GM19025 (cell line): ENCODE results near the gene OR2V2.
"Not testable (repeated sequence)": the region's sequence is repeated elsewhere in the genome, so short reads cannot be mapped to it uniquely, and the experiment has no call there.

ENCODE experiments used
- ATAC-seq: cut with Tn5 transposase; IDR thresholded peaks from one replicate; pipeline ENCODE4 v1.9.1; 2021; ENCODE audit warnings: mild to moderate bottlenecking, low read depth, moderate library complexity; ENCODE audit not compliant: unreplicated experiment

The OR2V2 gene, protein sequence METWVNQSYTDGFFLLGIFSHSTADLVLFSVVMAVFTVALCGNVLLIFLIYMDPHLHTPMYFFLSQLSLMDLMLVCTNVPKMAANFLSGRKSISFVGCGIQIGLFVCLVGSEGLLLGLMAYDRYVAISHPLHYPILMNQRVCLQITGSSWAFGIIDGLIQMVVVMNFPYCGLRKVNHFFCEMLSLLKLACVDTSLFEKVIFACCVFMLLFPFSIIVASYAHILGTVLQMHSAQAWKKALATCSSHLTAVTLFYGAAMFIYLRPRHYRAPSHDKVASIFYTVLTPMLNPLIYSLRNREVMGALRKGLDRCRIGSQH

DNA sequence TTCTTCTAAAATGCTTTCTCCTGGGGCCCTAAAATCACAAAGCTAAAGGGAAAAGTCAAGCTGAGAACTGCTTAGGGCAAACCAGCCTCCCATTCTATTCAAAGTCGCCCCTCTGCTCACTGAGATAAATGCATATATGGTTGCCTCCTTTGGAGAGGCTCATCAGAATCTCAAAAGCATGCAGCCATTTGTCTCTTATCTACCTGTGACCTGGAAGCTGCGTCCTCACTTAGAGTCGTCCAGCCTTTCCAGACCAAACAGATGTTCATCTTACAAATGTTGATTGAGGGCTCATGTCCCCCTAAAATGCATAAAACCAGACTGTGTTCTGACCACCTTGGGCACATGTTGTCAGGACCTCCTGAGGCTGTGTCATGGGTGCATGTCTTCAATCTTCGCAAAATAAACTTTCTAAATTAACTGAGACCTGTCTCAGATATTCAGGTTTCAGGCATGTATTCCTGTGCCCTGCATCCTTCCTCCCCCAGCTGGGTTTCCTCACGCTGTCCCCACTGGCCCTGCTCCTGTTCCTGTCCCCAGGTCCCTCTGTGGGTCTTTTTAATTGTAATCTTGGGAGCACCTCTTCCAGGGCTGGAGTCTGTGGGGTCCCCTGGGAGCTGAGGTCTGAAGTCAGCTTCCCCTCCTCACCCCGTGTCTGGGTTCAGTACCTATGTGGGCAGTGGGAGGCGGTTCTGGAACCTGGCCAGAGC is at the start of gene OR2V2:
OR2V2 (plus strand) TSS at position 660 of the 710 bp plus-strand sequence. CDS start 7,357 bp downstream, outside the sequence.
- ATAC-seq: not testable (repeated sequence)

DNA sequence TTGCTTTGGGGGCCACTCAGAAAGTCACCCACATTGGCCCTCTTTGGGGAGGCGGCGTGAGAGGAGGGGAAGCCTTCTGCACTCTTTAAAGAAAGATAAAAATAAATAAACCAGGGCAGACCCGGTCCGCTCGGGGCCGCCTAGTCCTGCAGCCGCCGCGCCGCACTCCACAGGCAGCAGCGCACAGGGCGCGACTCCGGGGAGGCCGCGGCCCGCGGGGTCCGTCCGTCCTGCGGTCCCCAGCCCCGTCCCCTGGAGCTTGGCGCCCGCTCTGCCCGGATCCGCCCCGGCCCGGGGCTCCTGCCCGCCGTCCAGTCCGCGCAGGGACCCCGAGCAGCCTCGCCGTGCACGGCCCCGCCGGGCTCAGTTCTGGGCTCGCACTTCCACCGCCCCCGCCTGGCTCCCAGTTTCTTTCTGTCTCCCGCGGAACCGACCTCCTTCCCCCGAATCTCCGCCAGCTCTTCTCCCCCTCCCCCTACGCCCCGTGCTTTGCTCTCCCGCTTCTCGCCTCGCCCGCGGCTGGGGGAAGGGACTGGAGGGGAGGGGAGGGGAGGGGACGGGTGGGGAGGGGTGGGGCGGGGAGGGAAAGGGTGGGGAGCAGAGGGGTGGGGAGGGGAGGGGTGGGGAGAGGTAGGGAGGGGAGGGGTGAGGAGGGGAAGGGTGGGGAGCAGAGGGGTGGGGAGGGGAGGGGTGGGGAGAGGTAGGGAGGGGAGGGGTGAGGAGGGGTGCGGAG is 49.5 kb upstream of the OR2V2 start:
- ATAC-seq: not testable (repeated sequence)

DNA sequence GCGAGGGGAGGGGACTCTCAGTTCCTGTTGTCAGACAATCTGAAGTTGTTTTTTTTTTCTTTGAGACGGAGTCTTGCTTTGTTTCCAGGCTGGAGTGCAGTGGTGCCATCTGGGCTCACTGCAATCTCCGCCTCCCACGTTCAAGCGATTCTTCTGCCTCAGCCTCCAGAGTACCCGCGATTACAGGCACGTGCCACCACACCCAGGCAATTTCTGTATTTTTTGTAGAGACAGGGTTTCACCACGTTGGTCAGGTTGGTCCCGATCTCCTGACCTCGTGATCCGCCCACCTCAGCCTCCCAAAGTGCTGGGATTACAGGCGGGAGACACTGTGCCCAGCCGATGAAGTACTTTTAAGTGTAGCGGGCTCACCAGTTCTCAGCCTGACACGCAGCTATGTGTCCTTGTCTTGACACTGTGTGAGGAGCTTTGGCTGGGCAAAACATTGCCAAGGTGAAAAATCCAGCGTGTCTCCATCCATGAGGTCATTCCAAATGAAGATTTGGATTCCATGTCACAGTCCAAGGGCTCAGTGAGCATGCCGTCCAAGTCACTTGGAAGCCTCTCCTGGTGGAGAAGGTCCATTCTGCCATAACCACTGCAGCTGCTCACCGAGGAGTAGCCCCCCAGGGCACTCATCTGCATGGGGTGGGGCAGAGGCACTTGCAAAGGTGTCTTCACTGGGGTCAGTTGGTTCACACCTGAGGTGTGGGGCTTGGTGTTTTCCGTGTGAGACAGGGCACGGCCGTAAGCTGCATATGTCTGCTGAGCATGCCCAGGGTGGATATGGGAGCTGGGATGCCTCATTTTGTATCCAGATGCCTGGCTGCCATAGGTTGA is 48.4 kb upstream of the OR2V2 start:
- no peak for ATAC-seq

DNA sequence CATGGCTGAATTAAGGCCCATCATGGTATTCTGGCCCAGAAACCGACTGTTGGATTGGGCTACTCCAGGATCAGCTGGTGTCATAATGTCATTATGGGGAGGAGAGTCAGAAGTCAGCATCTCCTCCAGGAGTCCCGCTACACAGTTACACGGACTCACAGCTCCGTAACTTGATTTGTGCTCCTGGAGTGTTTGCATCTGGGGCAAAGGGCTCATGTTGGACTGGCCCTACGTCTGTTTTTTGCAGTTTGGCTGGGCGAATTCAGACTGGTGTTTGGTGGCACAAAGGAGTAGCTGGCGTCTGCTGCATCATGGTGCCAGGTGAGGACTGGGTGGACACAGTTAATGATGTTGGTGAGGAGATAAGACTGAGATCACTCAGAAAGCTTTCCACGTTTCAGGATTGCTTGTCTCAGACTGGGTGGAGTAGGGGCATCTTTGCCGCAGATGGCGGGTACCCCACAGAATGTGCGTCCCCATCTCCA is 47.7 kb upstream of the OR2V2 start:
- no peak for ATAC-seq

DNA sequence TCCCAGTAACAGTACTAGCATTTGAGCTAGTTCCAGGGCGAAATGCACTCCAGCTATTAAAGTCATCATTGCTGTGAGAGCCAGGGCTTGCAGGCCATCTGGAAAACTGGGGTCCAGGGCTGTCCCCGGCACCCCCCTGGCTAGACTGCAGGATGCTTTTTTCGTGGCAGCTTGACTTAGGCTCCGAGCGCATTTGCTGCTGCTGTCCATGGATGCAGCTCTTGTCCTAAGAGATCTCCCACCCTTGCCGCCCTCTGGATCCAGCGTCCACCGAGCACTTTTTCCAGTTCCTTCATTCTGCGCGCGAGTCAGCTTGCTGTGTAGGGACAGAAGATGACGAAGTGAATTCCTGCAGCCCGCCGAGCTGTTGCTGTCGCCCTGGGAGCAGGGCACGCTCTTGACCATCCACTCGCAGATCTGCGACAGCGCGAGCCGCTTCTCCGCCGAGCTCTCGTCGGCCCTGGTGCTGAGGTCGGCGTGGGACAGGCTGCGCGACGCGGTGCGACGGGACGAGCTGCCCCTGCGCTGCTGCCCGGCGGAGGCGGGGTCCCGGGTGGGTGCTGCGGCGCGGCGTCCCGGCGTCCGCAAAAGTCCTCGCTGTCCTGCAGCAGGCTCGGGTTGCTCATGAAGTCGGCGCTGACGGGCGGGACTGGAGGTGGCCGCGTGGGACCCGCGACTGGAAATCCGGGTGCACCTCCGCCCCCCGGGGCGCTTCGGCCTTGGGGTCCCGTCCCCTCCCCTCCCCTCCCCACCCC is 47.1 kb upstream of the OR2V2 start:
- ATAC-seq: no peak

DNA sequence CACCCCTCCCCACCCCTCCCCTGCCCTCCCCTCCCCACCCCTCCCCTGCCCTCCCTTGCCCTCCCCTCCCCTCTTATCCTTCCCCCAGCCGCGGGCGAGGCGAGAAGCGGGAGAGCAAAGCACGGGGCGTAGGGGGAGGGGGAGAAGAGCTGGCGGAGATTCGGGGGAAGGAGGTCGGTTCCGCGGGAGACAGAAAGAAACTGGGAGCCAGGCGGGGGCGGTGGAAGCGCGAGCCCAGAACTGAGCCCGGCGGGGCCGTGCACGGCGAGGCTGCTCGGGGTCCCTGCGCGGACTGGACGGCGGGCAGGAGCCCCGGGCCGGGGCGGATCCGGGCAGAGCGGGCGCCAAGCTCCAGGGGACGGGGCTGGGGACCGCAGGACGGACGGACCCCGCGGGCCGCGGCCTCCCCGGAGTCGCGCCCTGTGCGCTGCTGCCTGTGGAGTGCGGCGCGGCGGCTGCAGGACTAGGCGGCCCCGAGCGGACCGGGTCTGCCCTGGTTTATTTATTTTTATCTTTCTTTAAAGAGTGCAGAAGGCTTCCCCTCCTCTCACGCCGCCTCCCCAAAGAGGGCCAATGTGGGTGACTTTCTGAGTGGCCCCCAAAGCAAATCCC is 46.2 kb upstream of the OR2V2 start:
- ATAC-seq: not testable (repeated sequence)

DNA sequence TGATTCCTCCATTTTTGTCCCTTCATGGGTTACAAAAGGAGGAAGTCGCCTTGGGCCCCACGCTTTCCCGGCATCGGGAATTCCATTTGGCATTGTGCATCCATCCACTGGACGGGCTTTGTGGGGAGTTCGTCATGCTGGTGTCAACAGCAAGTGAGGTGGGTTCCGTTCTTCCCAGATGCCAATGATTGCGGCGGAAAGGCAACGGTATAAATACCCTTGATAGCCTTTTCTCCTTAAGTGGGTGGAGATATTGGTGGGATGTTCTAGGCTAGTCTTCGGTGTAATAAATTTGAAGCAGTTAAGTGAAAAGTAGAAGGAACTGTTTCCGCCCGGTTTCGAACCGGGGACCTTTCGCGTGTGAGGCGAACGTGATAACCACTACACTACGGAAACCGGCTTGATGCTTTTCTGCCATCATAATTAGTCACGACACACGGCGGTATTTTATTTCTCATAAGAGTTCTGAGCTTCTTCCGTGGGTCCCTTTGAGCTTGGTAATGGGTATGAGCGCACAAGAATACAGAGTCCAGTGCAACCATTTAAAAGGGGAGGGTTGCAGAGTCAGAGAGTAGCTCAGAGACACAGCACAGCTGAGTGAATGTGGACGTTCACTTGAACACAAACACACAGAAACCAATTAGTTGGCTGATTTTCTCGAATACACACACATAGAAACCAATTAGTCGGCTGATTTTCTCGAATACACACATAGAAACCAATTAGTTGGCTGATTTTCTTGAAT is 45.3 kb upstream of the OR2V2 start:
- ATAC-seq: not testable (repeated sequence)

DNA sequence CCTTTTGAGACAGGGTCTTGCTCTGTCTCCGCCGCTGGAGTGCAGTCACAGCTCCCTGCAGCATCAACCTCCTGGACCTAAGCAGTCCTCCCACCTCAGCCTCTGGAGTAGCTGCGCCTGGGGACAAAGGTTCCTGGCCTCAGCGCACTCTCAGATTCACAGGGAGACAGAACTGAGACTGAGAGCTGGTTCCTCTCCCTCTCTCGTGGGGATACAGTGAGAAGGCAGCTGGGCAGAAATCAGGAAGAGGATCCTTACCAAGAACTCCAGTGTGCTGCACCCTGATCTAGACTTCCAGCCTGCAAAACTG is 43.2 kb upstream of the OR2V2 start:
- ATAC-seq: not testable (repeated sequence)

DNA sequence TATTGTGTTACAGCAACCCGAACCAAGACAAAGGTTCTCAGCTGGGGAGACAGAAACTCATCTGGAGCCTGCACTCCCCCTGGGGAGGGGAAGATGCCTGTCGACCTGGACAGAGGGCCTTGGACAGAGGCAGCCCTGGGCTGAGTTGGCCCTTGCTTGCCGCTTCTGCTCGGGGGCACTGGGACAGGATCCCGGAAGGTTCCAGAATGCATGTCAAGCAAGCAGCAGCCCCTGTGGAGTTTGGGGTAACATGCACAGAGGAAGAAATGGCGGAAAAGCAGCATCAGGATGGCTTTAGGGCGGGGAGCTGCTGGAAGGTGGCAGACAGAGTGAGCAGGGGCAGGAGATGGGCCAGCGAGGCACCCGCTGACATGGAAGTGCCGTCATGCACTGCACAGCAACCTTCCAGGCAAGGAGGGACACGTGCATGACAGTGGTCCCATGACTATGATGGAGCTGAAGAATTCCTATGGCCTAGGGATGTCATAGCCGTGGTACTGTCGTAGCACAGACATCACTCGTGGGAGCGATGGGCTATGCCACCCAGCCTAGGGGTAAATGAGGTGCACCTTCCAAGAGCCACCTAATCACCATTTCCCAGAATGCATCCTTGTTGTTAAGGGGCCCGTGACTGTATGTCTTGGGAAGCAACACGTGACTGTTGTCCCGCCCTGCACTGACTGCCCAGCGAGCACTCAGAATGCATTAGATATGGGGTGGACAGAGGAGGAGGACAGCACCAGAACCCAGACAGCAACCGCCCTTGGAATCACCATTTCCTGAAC is 42.6 kb upstream of the OR2V2 start:
- ATAC-seq: not testable (repeated sequence)

DNA sequence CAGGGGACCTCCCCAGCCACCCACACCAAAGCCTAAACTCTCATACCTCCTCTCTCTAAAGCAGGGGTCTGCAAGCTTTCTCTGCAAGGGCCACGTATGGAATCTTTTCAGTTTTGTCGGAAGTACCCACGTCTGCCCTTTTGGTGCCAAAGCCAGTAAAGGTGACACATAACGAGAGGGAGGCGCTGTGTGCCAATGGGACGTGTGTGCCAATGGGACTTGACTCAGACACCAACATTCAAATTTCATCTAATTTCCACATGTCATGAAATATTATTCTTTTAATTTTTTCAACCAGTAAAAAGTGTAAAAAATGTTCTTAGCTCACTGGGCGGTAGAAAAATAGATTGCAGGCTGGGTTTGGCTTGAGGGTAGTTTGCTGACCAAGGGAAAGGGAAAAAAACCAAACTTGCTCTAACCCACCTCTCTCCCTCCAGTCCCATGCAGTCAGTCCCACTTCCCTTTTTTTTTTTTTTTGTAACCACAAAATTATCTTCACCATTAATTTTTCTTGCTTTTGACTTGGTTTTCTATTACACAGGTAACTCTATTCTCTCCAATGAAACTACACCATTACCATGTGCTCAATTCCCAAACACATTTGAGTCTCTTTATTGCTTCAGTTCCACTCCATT is 41.9 kb upstream of the OR2V2 start:
- ATAC-seq: no peak

DNA sequence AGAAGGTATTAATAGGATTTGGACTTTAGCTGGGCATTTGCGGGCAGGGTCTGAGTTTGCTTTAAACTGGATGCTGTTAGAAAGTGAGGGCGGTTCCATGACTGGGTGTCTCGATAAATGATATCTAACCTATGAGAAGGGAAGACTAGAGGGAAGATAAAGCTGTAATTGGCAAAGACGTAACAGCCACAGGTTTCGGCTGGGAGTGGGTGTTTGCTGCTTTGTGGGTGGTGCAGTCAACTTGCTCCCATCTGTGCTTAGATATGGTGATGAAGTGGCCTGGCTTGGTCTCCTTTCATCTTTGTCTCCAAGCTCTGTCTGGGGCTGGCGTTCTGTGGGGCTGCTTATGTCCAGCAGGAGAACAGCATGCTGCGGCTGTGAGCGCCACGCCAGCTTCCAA is 39.7 kb upstream of the OR2V2 start:
- no peak for ATAC-seq

DNA sequence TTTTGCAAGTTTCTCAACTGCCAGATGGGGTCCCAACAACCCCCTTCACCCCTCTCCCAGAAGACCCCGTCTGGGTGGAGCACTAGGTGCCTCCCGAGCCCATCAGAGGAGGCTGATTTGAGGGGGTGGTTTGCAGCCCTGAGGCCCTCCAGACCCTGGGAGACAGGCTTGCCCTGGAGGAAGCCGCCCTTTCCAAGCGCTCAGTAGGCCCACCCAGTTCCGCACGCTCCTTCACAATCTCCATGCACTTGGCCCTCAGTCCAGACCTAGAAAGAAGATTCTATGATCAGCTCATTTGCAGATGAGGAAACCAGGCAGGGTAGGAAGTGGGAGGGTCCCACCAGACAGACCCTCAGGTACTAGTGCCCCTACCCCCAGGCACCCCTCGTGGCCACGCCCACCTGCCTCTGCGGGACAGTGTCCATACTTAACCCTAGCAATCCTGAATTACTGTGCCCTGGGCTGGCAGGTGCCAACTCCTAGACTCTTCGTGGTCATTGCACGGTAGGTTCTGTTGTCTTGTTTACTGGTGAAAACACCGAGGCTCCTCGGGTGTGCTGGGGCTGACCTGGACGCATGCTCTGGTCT is 38.7 kb upstream of the OR2V2 start:
- no peak for ATAC-seq

DNA sequence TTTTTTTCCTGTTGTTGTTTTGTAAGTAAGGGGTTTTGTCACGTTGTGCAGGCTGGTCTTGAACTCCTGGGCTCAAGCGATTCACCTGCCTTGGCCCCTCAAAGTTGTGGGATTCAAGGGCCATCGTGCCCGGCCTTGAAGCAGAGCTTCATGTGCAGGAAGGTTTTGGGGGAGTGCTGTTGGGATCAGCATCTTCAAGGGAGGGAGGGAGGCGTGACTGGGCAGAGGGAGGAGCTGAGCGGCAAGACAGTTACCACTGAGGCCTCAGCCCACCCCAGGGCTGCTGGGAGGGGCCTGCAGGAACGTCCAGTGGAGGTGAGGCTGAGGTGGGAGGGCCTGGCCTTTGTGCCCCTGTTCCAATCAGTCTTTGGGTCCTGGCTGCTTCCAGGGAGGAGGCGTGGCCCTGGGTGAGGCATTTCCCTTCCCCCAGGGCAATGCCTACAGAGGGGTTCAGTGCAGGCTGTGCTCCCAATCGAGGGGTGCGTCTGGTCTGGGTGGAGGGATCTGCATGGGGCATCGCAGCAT is 37.8 kb upstream of the OR2V2 start:
- no peak for ATAC-seq

DNA sequence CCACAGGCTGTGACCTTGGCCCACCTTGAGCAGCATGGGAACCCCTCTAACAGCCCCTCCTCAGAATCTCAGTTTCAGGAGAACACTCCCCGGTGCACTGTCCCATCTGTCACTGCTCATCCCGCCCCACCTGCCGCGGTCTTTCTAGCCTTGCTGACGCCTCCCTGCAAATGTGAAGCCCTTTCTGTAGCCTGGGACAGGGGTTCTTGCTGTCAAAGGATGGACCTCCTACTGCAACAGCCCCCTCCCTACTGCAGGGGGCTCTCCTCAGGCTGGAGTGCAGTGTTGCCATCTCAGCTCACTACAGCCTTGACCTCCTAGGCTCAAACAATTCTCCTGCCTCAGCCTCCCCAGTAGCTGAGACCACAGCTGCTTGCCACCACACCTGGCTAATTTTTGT is 36.4 kb upstream of the OR2V2 start:
- ATAC-seq: no peak

DNA sequence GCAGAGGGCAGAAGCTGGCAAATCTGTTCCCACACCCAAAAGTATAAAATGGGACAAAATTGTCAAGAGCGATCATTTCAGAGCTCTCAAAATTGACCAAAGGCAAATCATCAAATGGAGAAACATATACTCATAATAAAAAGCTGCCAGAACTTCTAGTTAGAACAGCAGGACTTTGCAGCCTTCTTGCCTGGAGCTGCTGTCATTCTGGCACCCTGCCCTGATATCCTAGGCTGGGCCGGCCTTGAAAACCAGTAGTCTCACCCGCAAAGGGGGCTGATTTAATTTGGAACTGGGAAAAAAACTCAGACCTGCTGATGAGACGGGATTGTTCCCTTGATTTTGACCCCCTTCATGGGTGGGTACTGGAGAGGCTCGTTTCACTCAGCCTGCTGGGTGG is 34.9 kb upstream of the OR2V2 start:
- no peak for ATAC-seq

DNA sequence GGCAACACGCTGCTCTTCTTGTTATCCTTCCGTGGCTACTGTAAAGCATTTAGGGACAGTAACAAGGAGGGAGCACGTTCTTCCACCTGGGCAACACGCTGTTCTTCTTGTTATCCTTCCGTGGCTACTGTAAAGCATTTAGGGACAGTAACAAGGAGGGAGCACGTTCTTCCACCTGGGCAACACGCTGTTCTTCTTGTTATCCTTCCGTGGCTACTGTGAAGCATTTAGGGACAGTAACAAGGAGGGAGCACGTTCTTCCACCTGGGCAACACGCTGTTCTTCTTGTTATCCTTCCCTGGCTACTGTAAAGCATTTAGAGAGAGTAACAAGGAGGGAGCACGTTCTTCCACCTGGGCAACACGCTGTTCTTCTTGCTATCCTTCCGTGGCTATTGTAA is 33.8 kb upstream of the OR2V2 start:
- not testable (repeated sequence) for ATAC-seq
